DOHH2 (cell line): ENCODE measurements around the gene OVOL1.

Source experiments
- EZH2phosphoT487 ChIP-seq: fragments of 200-600 bp; sonication (generic); IDR thresholded peaks from 2 replicates; pipeline ENCODE4 v1.6.1; 2017; ENCODE audit warnings: borderline replicate concordance, mild to moderate bottlenecking, antibody characterized with exemption, low read length, moderate library complexity, mixed read lengths
- TF ChIP-seq, protein P1 (sequence below): fragments of 200-600 bp; sonication (generic); IDR thresholded peaks from one replicate; pipeline ENCODE4 v1.5.1; 2014; ENCODE audit warnings: antibody characterized with exemption, mild to moderate bottlenecking, low read depth, low read length; ENCODE audit not compliant: poor library complexity, severe bottlenecking

DNA sequence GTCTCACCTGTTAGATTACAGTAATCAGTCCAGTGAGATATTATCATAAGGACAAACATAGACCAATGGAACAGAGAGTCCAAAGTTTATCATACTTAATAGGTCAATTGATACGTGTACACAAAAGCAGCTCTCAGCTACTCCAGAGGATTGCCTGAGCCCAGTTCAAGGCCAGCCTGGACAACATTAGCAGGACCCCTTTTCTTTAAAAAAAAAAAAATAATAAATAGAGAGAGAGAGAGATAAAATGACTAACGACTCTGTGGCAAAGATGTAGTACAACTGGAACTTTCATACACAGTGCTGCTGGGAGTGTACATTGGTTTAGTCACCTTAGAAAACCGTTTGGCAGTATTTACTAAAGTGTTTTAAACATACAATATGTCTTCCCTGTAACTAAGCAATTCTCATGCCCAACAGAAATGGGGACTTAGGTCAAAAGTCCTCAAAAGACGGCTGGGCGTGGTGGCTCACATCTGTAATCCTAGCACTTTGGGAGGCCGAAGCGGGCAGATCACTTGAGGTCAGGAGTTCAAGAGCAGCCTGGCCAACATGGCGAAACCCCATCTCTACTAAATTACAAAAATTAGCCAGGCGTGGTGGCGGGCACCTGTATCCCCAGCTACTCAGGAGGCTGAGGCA, 57.5 kb downstream of the OVOL1 start:
- TF ChIP-seq, protein P1, sequence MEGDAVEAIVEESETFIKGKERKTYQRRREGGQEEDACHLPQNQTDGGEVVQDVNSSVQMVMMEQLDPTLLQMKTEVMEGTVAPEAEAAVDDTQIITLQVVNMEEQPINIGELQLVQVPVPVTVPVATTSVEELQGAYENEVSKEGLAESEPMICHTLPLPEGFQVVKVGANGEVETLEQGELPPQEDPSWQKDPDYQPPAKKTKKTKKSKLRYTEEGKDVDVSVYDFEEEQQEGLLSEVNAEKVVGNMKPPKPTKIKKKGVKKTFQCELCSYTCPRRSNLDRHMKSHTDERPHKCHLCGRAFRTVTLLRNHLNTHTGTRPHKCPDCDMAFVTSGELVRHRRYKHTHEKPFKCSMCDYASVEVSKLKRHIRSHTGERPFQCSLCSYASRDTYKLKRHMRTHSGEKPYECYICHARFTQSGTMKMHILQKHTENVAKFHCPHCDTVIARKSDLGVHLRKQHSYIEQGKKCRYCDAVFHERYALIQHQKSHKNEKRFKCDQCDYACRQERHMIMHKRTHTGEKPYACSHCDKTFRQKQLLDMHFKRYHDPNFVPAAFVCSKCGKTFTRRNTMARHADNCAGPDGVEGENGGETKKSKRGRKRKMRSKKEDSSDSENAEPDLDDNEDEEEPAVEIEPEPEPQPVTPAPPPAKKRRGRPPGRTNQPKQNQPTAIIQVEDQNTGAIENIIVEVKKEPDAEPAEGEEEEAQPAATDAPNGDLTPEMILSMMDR, result no peak
- no peak for TF ChIP-seq EZH2phosphoT487
